K562 (cell line): ENCODE results near the gene FAM149B1. TPM values are rescaled to one million over a fixed set of nuclear protein-coding genes. Genes with fewer than 3 reads are reported as not detected.

Source experiments
- BRD4 ChIP-seq: fragments of 200-600 bp; sonication (generic); IDR thresholded peaks from 2 replicates; pipeline ENCODE4 v1.6.1; 2017; ENCODE audit warnings: inconsistent platforms
- CTBP1 ChIP-seq: fragments of 450-650 bp; IDR thresholded peaks from 2 replicates; pipeline ENCODE4 v1.6.1; 2016; ENCODE audit warnings: borderline replicate concordance
- ESRRB ChIP-seq: fragments of 250-450 bp; sonication (Bioruptor Pico); IDR thresholded peaks from 2 replicates; pipeline ENCODE4 v1.5.0; 2020; ENCODE audit warnings: mild to moderate bottlenecking, moderate library complexity, borderline replicate concordance
- POLR2A ChIP-seq: fragments of 450-650 bp; conservative IDR thresholded peaks from 2 replicates; pipeline ENCODE4 v1.6.1; 2016
- RBM34 ChIP-seq: fragments of 200-400 bp; formaldehyde crosslinking; IDR thresholded peaks from 2 replicates; pipeline ENCODE4 v1.6.1; 2018; ENCODE audit warnings: low read length, borderline replicate concordance; ENCODE audit not compliant: insufficient read depth
- STAT5A ChIP-seq: IDR thresholded peaks from 2 replicates; pipeline ENCODE4 v1.6.1; 2012; ENCODE audit warnings: low read length, inconsistent platforms, borderline replicate concordance
- SUPT5H ChIP-seq: fragments of 450-650 bp; IDR thresholded peaks from 2 replicates; pipeline ENCODE4 v1.6.1; 2016
- ZFPM2 ChIP-seq: fragments of 250-450 bp; sonication (Bioruptor Pico); IDR thresholded peaks from 2 replicates; pipeline ENCODE4 v1.5.1; 2022; ENCODE audit warnings: mild to moderate bottlenecking
- ZNF584 ChIP-seq: fragments of 200-800 bp; sonication (Bioruptor generic); IDR thresholded peaks from 2 replicates; pipeline ENCODE4 v1.6.1; 2016; ENCODE audit warnings: low read depth, mild to moderate bottlenecking, missing genetic modification characterization, missing compliant biosample characterization
- ZNF79 ChIP-seq: fragments of 250-450 bp; sonication (Bioruptor Pico); IDR thresholded peaks from 2 replicates; pipeline ENCODE4 v1.4.0; 2020; ENCODE audit warnings: low read depth, mild to moderate bottlenecking, moderate library complexity
- polyA plus RNA-seq, 8 experiments: library from polyadenylated mRNA; depleted of rRNA in 4 of 8; stranded (reverse) in 5 of 8; unstranded in 3 of 8; fragments of >200 nt; fragmentation: Nextera tagmentation in 2 of 8; fragmentation: Illumina TruSeq in 1 of 8; extraction: Ambion mirVana in 2 of 8; extraction: Trizol in 1 of 8; gene quantifications; 2 replicates each; pipeline versions ENCODE4 v1.2.1 to v1.2.3, GENCODE V29; 2011 to 2014; ENCODE audit warnings: inconsistent platforms in 1 of 8, missing spikeins in 1 of 8
- total RNA-seq, 7 experiments: library from RNA; depleted of rRNA in 6 of 7; stranded (reverse); fragments of >200 nt in 6 of 7; fragmentation: Illumina TruSeq in 2 of 7; extraction: Trizol in 2 of 7; gene quantifications; 2 replicates each; pipeline versions ENCODE4 v1.2.1 to v1.2.3, GENCODE V29; 2011 to 2021; ENCODE audit warnings: low replicate concordance in 1 of 7
- TF ChIP-seq, protein P1 (sequence below), 2 experiments: fragments of 450-650 bp in 1 of 2; sonication (generic) in 1 of 2; formaldehyde crosslinking; conservative IDR thresholded peaks; 2 replicates each; pipeline versions ENCODE4 v1.4.0 to v1.8.1; 2020 to 2022; ENCODE audit warnings: mild to moderate bottlenecking in 1 of 2, missing genetic modification reagents in 1 of 2
- TF ChIP-seq, protein P2 (sequence below): fragments of 450-650 bp; formaldehyde crosslinking; IDR thresholded peaks from 2 replicates; pipeline ENCODE4 v1.4.0; 2020; ENCODE audit warnings: mild to moderate bottlenecking, mixed read lengths
- TF ChIP-seq, protein P3 (sequence below), 3 experiments: IDR thresholded peaks in 2 of 3; conservative IDR thresholded peaks in 1 of 3; 2 replicates each; pipeline ENCODE4 v1.5.1; 2011 to 2012; ENCODE audit warnings: low read length in 3 of 3, mild to moderate bottlenecking in 3 of 3, control low read depth in 2 of 3, improper control_type of control experiment in 1 of 3, inconsistent platforms in 1 of 3, low read depth in 1 of 3, mixed read lengths in 1 of 3, moderate library complexity in 1 of 3; ENCODE audit not compliant: insufficient read depth in 2 of 3
- TF ChIP-seq, protein P4 (sequence below): sonication (generic); formaldehyde crosslinking; IDR thresholded peaks from 2 replicates; pipeline ENCODE4 v1.8.0; 2022; ENCODE audit warnings: missing genetic modification reagents, mild to moderate bottlenecking, borderline replicate concordance
- TF ChIP-seq, protein P5 (sequence below): fragments of 450-650 bp; IDR thresholded peaks from 2 replicates; pipeline ENCODE4 v1.6.1; 2017; ENCODE audit warnings: antibody characterized with exemption, mild to moderate bottlenecking

The FAM149B1 gene
- total and polyA plus RNA-seq, 9 of the 15 experiments (the other 6 are each of a cell fraction or from before 2014, with no cell fraction given) = 4.2 to 18.5 (median 9.3) TPM

DNA sequence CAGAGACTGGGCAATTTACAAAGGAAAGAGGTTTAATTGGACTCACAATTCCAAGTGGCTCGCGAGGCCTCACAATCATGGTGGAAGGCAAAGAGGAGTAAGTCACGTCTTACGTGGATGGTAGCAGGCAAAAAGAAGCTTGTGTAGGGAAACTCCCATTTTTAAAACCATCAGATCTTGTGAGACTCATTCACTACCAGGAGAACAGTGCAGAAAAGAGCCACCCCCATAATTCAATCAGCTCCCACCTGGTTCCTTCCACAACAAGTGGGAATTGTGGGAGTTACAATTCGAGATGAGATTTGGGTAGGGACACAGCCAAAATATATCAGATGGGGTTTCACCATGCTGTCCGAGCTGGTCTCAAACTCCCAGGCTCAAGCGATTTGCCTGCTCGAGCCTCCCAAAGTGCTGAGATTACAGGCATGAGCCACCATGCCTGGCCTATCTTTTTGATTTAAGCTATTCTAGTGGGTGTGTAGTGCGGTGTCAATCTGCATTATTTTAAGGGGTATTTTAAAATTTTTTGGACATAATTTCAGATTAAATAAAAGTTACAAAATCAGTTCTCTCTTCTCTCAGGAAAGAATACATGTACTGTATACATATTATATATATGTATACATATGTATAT lies 93.6 kb downstream of the FAM149B1 start (continued):
- TF ChIP-seq, protein P1, sequence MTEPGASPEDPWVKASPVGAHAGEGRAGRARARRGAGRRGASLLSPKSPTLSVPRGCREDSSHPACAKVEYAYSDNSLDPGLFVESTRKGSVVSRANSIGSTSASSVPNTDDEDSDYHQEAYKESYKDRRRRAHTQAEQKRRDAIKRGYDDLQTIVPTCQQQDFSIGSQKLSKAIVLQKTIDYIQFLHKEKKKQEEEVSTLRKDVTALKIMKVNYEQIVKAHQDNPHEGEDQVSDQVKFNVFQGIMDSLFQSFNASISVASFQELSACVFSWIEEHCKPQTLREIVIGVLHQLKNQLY (CRISPR knock-in tag; conservative IDR thresholded peaks at IDR 0.05) = no peak
- TF ChIP-seq RBM34 (no peak), ZNF584 (CRISPR knock-in tag) (peak; percentile 44; the same call in 1 of the 2 replicates), ZNF79 (CRISPR knock-in tag) (0 out of 2 replicates have a peak, but pooled peaks have one; percentile 14), CTBP1 (no peak), ESRRB (CRISPR knock-in tag) (no peak), BRD4 (no peak; the same call in 1 of the 2 replicates), ZFPM2 (CRISPR knock-in tag) (no peak), SUPT5H (no peak), POLR2A (no peak), STAT5A (no peak)
- TF ChIP-seq, protein P2, sequence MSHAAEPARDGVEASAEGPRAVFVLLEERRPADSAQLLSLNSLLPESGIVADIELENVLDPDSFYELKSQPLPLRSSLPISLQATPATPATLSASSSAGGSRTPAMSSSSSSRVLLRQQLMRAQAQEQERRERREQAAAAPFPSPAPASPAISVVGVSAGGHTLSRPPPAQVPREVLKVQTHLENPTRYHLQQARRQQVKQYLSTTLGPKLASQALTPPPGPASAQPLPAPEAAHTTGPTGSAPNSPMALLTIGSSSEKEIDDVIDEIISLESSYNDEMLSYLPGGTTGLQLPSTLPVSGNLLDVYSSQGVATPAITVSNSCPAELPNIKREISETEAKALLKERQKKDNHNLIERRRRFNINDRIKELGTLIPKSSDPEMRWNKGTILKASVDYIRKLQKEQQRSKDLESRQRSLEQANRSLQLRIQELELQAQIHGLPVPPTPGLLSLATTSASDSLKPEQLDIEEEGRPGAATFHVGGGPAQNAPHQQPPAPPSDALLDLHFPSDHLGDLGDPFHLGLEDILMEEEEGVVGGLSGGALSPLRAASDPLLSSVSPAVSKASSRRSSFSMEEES (CRISPR knock-in tag) = no peak
- TF ChIP-seq, protein P3, sequence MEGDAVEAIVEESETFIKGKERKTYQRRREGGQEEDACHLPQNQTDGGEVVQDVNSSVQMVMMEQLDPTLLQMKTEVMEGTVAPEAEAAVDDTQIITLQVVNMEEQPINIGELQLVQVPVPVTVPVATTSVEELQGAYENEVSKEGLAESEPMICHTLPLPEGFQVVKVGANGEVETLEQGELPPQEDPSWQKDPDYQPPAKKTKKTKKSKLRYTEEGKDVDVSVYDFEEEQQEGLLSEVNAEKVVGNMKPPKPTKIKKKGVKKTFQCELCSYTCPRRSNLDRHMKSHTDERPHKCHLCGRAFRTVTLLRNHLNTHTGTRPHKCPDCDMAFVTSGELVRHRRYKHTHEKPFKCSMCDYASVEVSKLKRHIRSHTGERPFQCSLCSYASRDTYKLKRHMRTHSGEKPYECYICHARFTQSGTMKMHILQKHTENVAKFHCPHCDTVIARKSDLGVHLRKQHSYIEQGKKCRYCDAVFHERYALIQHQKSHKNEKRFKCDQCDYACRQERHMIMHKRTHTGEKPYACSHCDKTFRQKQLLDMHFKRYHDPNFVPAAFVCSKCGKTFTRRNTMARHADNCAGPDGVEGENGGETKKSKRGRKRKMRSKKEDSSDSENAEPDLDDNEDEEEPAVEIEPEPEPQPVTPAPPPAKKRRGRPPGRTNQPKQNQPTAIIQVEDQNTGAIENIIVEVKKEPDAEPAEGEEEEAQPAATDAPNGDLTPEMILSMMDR (IDR thresholded peaks at IDR 0.05 in 2 of 3, conservative IDR thresholded peaks at IDR 0.05 in 1 of 3; ENCODE audit: insufficient read depth in 2 of 3, low read depth in 1 of 3, low read length in 3 of 3) = no peak
- TF ChIP-seq, protein P4, sequence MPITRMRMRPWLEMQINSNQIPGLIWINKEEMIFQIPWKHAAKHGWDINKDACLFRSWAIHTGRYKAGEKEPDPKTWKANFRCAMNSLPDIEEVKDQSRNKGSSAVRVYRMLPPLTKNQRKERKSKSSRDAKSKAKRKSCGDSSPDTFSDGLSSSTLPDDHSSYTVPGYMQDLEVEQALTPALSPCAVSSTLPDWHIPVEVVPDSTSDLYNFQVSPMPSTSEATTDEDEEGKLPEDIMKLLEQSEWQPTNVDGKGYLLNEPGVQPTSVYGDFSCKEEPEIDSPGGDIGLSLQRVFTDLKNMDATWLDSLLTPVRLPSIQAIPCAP (CRISPR knock-in tag) = no peak
- TF ChIP-seq, protein P5, sequence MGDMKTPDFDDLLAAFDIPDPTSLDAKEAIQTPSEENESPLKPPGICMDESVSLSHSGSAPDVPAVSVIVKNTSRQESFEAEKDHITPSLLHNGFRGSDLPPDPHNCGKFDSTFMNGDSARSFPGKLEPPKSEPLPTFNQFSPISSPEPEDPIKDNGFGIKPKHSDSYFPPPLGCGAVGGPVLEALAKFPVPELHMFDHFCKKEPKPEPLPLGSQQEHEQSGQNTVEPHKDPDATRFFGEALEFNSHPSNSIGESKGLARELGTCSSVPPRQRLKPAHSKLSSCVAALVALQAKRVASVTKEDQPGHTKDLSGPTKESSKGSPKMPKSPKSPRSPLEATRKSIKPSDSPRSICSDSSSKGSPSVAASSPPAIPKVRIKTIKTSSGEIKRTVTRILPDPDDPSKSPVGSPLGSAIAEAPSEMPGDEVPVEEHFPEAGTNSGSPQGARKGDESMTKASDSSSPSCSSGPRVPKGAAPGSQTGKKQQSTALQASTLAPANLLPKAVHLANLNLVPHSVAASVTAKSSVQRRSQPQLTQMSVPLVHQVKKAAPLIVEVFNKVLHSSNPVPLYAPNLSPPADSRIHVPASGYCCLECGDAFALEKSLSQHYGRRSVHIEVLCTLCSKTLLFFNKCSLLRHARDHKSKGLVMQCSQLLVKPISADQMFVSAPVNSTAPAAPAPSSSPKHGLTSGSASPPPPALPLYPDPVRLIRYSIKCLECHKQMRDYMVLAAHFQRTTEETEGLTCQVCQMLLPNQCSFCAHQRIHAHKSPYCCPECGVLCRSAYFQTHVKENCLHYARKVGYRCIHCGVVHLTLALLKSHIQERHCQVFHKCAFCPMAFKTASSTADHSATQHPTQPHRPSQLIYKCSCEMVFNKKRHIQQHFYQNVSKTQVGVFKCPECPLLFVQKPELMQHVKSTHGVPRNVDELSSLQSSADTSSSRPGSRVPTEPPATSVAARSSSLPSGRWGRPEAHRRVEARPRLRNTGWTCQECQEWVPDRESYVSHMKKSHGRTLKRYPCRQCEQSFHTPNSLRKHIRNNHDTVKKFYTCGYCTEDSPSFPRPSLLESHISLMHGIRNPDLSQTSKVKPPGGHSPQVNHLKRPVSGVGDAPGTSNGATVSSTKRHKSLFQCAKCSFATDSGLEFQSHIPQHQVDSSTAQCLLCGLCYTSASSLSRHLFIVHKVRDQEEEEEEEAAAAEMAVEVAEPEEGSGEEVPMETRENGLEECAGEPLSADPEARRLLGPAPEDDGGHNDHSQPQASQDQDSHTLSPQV = no peak
